ENCODE results near the gene SMAP2.

SMAP2 gene

DNA sequence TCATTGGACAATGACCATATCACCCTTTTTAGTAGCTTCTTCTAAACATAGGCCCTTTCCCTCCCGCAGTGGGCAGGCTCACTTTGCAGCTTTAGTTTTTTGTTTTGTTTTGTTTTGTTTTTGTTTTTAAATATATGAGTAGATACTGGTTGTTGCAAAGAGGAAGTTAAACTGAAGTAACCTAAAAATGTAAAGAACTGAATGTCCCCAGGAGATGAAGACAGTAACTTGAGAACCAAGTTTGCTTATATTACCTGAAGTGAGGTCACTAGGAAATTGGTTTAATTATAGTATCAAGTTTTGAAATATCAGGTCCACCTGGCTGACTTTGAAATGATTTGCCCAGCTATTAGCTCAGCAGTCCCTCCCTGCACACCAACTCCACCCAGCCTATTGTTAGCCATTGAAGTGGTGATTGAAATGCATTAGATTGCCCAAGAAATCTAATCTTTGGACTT, 18.2 kb downstream of the SMAP2 start:
- DNase-seq = no peak

DNA sequence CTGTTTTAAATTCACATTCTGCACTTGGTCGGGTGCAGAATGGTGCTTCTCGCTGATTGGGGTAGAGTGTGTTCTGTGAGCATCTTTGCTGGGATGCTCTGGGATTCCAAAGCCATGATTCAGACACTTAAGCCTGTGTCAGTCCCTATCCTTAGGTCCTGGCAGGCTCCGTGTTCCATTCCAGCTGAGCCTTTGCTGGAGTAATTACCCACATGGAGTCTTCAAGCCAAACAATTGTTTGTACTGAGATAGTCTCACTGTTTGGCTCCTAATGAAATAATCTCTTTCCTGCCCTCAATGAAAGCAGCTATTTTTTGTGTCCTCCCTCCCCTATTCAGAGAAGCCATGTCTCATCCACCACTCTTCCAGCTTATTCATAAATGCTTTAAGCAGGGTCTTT, 18.7 kb downstream of the SMAP2 start:
- no peak for DNase-seq

DNA sequence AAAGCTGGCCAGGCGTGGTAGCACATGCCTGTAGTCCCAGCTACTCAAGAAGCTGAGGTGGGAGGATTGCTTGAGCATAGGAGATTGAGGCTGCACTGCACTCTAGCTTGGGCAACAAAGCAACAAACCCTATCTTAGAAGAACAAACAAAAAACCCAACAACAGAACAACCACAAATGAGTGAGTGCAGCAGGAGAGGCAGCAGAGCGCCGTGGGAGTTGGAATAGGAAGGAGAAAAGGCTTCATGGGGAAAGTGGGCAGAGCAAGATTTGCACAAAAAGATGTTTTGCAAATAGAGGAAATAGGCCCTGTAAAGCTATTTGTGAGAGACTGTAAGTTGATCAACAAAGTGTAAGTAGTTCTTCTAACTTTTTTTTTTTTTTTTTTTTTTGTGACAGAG, 19.6 kb downstream of the SMAP2 start:
- no peak for DNase-seq

DNA sequence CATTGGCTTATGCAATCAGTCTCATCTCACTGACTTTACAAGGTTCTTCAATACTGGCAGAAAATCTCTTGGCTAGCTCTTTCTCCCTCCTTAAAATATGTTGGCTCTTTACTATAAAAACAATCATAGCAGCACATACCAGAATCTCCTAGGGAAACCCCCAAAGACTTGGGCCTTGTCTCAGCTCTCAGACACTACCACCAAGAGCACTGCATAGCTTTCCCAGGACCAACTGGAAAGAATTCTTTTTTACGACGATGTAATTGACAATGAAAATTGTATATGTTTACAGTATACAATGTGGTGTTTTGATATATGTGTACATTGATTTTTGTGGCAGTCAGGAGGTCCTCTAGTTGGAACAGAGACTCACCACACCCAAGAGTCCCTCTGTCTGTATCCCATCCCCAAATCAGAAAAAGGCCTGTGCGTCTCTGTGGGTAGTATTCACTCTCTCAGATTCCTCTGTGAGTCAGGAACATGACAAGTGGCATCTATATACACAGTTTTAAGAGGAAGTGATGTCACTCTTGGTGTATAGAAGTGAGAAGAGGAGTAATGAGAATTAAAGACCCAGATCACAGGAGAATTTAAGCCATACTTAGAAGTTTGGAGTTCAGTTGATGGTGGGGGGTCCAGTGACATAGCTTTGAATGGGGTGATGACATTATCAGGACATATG, 21.1 kb downstream of the SMAP2 start:
- DNase-seq = no peak

DNA sequence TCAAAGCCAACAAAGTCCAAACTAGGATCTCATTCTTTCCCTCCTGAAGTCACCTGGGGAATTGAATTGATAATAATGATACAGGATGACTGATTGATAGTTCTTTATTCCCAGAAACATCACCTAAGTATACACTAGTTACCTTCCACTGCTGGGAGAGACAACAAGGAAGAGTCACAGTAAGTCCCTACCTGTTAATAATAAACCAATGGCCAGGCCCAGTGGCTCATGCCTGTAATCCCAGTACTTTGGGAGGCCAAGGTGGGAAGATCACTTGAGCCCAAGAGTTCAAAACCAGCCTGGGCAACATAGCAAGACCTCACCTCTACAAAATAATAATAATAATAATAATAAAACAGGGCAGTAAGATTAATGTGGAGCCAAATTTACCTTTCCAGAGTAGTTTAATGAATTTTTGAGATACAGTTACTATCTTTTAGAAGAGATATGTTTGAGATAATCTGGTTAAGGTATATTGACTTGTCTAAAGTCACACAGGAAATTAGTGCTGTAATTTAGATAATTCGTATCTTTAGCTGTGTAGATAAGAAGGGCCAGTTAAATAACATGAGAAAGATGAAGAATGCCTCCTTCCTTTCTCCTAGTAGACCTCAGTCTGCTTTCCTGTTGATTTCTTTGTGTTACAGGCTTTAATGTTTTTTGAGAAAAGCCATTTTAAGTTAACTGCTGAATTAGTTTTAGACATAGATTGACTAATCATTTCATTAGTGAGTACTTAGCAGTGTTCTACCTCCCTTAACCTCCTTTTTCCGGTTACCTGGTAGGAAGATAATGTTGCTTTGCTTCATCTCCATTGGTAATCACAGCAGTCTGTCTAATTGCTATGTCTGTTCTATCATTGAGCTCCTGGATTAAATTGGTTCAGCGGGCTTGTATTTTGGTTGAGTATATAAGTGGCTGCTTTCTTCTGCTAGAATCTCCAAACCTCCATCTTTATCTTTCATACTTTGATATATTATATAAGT, 22.0 kb downstream of the SMAP2 start:
- DNase-seq = no peak

DNA sequence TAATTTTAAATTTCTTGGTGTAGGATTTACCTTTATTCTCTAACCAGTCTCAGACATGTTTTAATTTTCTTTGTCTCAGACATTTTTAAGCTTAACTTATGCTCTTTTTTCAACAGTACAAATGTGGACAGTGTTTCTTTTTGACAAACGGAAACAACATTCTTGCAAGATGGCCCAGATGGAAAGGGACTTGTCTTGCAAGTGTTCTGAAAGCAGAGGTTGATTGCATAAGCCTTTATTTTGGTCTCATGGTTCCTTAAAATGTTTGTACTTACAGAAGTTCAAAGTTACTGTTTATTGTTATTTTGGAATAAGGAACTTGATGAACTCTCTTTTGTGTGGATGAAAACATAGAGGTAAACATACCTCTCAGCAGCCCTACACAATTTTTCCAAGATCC, 22.9 kb downstream of the SMAP2 start:
- DNase-seq = no peak

DNA sequence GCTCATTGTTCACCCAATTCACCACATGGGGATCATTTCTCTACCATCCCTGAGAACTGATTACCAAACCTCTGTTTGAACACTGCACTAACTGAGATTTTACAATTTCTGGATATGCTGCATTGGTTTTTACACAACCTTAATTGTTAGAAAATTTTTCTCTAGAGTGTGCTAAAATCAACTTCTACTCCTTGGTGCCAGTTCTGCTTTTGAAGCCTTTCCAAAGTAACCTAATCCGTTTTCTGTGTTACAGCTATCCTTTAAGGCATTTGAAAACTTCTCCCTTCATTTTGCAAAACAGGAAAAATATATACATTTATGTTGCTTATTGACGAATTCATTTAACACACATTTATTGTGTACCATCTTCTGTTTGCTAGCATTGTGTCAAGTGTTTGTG, 23.7 kb downstream of the SMAP2 start:
- DNase-seq = no peak

DNA sequence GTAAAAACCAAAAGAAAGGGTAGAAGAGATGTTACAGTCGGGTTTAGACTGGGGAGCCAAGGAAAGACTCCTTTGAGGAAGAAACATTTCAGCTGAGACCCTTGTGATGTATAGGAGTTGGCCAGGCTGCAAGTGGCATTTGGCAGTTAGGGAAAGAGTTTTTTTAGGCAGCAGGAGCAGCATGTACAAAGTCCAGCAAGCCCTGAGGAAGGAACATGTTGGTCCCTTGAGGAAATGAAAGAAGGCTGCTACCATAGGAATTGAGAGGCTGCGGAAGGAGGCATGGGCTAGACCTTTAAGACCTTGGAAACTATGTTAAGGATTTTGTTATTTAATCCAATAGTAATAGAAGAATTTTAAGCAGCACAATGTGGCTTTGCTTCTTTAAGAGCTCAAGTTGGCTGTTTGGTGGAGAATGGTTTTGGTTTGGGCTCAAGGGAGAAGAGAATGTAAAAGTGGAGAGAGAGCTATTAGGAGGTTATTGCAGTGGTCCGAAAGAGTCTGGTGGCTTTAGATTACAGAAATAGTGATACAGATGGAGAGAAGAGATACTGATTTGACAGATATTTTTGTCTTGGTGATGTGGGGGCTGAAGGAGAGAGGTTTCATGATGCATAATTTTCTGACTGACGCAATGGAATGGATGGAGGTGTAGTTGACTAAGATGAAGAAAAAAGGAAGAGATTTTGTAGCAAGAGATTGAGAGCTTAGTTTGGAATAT, 26.6 kb downstream of the SMAP2 start:
- DNase-seq = no peak

DNA sequence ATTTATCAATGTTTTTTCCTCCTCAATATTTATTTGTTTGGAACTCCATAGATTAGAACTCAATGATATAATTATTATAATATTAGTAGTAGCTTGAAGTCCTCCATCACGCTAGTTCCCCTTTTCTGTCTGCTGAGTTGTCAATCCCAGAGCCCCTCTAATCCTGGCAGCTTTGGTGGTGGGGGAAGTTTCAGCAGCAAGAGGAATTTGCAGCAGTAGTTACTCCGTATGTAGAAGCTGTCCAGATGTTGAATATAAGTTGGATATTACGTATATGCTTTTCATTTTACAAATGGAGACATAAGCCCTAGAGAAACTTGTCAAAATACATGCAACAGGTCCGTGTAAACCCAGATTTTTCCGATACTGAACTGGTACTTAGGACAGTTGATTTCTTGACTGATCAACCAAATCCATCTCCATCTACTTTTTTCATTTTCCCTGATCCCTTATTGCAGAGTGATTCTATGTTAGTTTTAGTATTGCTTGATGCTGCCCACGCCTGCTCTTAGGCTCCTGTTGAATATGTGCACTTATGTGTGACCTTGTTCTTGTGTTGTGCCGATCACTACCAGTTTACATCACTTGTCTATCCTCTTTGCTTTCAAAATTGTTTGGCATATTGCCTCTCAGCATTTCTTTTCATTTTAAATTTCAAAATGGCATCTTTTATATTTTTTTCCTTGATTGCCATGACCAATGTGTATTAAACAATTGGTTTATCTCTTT, 28.1 kb downstream of the SMAP2 start:
- DNase-seq = no peak

DNA sequence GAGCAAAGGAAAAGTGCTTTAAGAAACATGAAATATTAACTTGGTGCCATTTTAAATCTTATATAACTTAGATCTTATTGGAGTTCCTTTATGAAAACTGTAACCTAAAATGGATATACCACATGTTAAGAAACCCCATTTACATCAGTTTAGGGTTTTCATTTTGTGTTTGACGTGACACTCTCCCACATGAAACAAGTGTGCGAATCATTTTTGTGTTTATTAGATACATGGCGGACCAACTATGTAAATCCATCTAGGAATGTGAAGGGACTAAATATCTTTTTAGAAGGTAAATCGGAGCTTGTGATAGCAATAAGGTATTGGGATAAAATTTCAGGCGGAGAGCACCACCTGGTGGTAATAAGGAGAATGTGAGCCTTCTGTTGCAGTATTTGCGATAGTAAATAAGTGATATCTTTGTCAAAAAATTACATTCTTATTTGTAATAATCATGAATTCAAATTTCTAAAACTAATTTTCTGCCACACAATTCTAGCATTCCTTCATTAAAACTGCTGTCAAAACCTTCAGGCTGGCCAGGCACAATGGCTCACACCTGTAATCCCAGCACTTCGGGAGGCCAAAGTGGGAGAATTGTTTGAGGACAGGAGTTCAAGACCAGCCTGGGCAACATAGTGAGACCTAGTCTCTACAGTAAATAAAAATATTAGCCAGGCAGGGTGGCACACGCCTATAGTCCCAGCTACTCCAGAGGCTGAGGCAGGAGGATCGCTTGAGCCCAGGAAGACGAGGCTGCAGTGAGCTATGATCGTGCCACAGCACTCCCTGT, 31.3 kb downstream of the SMAP2 start:
- peak in 1 of 4 experiments; percentile 15 for DNase-seq

DNA sequence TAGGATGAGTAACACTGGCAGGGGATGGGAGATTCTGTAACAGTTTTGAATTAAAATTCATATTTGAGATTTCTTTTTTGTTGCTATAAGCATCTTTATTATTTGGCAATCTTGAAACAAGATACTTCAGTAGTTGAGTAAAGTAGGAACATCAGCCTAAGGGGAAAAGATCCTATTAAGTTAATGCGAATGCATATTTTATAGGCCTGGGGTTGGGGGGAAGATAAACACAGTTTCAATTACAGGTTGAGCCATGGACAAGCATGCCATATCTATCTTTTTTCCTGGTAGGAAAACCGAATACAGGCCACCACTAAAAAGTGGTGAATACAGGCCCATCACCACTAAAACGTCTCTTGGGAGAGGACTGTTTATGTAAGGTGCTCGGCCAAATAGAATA, 32.3 kb downstream of the SMAP2 start:
- DNase-seq = no peak

DNA sequence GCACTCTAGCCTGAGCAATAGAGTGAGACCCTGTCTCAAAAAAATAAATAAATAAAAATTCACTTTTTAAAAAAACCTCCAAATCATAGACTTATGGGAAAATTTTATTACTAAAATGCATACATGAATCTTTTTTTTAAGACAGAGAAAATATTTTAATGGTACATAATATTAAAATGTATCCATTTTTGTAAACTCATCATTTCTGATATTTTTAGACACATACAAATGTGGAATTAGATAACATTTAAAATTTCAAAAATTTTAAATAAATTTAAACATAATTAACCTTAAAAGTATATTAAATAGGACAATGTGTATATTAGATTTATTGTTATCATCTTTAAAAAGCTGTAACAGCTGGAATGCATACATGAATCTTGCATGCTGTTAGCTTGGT, 33.9 kb downstream of the SMAP2 start:
- DNase-seq = no peak

DNA sequence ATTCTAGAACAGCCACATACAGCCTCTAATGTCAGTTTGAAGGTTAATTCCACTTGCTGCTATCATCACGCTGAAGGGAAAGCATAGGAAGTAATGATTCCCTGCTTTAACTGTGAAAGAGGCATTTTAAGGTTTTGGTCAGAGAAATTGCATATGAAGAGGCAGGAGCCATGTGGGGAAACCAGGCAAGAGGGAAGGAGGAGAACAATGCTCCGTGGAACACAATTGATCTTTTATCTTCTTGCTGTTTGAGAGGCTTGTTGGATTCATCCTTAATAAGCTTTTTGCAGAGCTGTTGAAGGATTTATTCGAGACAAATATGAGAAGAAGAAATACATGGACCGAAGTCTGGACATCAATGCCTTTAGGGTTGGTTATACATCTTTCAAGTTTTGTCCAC, 35.9 kb downstream of the SMAP2 start:
- no peak for DNase-seq

DNA sequence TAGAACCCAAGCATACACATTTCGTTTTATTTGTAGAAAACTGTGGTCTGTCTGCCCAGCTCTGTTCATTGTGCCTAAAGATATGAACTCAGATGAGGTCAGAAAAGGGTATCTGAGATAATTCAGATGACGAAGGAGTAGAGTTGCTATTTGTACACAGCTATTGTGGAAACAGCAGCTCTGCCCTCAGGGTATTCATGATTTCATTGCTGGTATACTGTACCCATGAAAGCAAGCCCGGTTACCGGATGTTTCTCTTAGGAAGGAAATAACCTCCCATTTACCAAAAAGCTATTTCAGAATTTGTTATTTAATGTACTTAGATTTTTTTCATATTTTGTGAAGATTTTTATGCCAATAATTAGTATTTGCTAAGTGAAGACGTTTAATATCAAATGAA, 37.8 kb downstream of the SMAP2 start:
- no peak for DNase-seq

DNA sequence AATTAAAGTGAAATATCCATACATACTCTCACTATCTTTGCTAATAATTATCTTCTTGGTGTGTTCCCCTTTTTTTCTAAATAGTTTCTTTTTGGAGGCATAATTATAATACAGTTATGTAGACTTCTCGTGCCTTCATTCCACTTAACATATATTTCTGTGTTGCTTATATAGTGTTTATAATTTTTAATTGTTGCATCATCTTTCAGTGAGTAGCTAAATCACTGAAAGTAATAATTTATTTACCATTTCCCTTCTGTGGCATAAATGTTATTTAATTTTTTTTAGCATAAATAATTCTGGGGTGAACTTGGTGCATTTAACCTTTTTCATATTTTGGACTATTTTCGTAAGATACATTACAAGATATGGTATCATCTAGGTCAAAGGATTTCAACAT, 38.3 kb downstream of the SMAP2 start:
- DNase-seq = no peak

DNA sequence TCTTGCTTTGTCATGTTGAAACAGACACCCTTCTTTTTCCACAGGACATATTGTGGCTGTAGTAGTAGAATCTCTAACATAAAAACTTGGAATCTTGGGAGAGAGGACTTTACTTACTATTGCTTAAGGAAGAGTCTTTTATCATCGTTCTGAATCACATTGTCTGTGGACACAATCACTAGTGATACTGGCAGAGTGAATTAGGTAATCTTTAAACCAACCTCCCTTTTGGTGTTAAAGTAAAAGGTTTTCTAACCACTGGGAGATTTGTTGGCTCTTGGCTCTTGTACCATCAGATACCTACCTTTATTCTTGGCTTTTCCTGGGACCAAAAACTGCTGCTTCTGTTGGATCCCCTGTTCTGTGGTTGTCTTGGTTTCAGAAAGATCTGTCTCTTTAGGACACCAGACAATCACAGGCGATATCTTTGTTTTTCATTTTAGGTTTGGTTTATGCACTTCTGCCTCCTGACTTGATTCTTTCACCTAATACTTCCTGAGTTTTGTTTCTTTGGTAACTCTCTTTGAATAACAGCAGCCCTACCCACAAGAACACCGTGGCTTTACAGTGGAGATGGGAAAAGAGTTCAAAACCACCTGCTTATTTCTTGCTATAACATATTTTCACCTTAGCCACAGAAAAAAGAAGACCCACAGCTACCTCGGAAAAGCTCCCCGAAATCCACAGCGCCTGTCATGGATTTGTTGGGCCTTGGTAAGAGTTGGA, 40.2 kb downstream of the SMAP2 start:
- no peak for DNase-seq

DNA sequence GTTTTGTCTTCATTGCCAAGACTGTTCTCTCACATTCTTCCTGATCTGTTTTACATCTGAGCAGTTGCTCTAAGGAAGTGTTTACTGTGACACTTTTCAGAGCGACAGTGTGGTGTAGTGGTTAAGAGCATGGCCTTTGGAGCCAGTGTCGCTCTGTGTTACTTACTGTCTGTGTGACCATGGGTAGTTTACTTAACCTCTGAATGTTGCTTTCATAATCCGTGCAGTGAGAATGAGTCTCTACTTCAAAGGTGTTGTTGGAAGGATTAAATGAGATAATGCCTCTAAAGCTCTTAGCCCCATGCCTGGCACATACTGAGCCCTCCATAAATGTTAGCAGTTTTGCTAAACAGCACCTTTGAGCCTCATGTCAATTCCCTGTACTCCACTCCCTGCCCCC, 40.8 kb downstream of the SMAP2 start:
- DNase-seq = no peak

DNA sequence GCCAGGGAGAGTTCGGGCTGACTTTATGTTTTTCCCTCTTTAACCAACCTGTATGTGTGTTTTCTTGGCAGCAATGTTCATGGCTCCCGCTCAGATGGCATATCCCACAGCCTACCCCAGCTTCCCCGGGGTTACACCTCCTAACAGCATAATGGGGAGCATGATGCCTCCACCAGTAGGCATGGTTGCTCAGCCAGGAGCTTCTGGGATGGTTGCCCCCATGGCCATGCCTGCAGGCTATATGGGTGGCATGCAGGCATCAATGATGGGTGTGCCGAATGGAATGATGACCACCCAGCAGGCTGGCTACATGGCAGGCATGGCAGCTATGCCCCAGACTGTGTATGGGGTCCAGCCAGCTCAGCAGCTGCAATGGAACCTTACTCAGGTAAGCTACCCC, 43.2 kb downstream of the SMAP2 start:
- no peak for DNase-seq

DNA sequence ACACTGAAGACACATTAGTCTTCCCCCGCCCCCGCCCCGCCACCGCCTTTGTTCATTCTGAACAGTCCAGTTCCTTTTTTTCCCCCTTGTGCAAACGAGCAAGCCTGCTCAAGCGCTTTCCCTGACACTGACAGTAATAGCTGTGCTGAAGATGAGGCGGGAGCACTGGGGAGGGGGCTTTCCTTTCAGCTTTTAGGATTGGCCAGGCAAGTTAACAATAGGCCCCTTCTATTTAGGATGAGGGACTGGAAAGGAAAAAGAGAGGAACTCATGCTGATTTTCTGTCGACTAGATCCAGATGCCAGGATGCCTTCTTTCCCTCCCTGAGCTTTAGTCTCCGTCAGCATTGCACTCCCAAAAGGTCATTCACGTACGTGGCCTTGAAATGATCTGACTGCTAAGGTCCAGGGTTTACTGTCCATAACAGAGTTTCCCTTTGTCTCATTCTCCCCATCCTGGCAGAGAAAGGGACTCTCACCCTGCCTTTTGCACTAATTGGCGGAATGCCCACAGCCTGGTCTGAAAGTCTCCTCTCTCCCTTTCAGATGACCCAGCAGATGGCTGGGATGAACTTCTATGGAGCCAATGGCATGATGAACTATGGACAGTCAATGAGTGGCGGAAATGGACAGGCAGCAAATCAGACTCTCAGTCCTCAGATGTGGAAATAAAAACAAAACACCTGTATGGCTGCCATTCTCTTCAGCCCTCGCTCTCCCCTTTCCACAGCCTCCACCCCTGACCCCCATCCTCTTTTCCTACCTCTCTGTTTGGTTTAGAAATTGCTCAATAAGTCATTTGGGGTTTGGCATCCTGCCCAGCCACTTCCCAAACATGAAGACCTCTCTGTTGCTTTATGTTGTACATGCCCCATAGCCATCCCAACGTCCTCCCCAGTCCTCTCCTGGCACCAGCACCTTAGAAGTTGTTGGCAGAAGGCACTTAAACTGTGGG, 48.2 kb downstream of the SMAP2 start:
- DNase-seq = no peak

DNA sequence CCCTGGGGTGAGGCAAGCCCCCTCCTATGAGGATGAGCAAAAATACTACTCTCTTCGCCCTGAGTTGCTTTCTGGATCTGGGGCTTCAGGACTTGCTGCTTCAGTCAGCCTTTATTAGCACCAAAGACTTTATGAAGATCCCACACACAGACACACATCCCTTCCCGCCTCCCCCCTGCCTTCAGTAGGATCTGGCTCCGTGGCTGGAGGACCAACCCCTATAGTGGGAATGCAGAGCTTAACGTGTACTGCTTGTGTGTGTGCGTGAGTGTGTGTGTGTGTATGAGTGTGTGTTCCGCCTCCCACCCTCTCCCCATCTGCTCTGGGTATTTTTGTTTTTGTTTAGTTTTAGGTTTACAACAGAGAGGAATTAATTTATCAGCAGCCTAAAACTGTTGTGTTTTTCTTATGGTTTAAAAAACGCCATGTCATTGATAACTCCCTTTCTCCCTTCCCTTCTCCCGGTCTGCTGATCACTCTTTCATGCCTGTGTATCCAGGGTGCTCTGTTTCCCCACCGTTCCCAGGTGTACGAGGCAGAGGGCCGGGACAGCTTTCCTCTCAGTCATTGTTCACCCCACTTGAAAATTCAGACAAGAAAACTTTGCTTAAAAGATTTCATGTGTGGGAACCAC, 49.2 kb downstream of the SMAP2 start:
- DNase-seq = no peak
